ENCODE measurements around the gene FGF18.

GRCh38 chr5:171437286-171437821 is 17.9 kb downstream of the FGF18 start:
- TF ChIP-seq CTCF (IDR thresholded peaks at IDR 0.05) (no peak), POLR2A (IDR thresholded peaks at IDR 0.05) (no peak), POLR2AphosphoS5 (IDR thresholded peaks at IDR 0.05) (no peak)

Measured in upper lobe of left lung (tissue), 4 donors.